ENCODE results near the gene PPARG. TPM values are rescaled to one million over a fixed set of nuclear protein-coding genes. Genes with fewer than 3 reads are reported as not detected.

Gene PPARG
- total RNA-seq, 4 donors from 2014 or later, result 199 to 374 (median 218) TPM

- DNase-seq (ENCODE audit: low spot score) (no peak), ATAC-seq (ENCODE audit: low FRiP score) (no peak)
- no peak for TF ChIP-seq CTCF (IDR thresholded peaks at IDR 0.05)
Measured at GRCh38 chr3:12420393-12420792, 131.5 kb downstream of the PPARG start.

GRCh38 chr3:12421132-12421531 is 132.3 kb downstream of the PPARG start:
- no peak for TF ChIP-seq CTCF (IDR thresholded peaks at IDR 0.05)
- ATAC-seq (ENCODE audit: low FRiP score) (no peak), DNase-seq (ENCODE audit: low spot score) (no peak)

- ATAC-seq (ENCODE audit: low FRiP score) (no peak), DNase-seq (ENCODE audit: low spot score) (no peak)
- no peak for TF ChIP-seq CTCF (IDR thresholded peaks at IDR 0.05)
Measured at GRCh38 chr3:12423131-12423530, 134.3 kb downstream of the PPARG start.

- DNase-seq (ENCODE audit: low spot score) (no peak), ATAC-seq (ENCODE audit: low FRiP score) (no peak)
- no peak for TF ChIP-seq CTCF (IDR thresholded peaks at IDR 0.05)
Measured at GRCh38 chr3:12423918-12424630, 135.2 kb downstream of the PPARG start.

GRCh38 chr3:12424635-12425319 is 135.9 kb downstream of the PPARG start:
- TF ChIP-seq CTCF (IDR thresholded peaks at IDR 0.05), result no peak
- no peak for ATAC-seq (ENCODE audit: low FRiP score)
- no peak for DNase-seq (ENCODE audit: low spot score)

GRCh38 chr3:12425850-12426579 is 137.1 kb downstream of the PPARG start:
- no peak for ATAC-seq (ENCODE audit: low FRiP score)
- no peak for TF ChIP-seq CTCF (IDR thresholded peaks at IDR 0.05)

More at GRCh38 chr3:12425850-12426579, 137.1 kb downstream of the PPARG start:
- no peak for DNase-seq (ENCODE audit: low spot score)

Measured in omental fat pad (tissue), 4 donors.